Mesendoderm (in vitro differentiated cells): ENCODE measurements around the gene NAPB.

Experiments used
- DNase-seq: peaks from one replicate; pipeline ENCODE4 v3.0.0; 2013
- H2AK5ac ChIP-seq: 2 replicates; pipeline ENCODE4 v1.6.1; 2013; ENCODE audit warnings: low read length, inconsistent platforms
- H2BK120ac ChIP-seq: 2 replicates; pipeline ENCODE4 v1.6.1; 2013; ENCODE audit warnings: low read depth, mild to moderate bottlenecking, low read length, moderate library complexity, mixed read lengths
- H2BK15ac ChIP-seq: replicated peaks from 2 replicates; pipeline ENCODE4 v1.6.1; 2013; ENCODE audit warnings: low read depth, mild to moderate bottlenecking, moderate library complexity
- H2BK5ac ChIP-seq: 2 replicates; pipeline ENCODE4 v1.6.1; 2013; ENCODE audit warnings: low read length, inconsistent platforms
- H3K18ac ChIP-seq: 2 replicates; pipeline ENCODE4 v1.6.1; 2013; ENCODE audit warnings: mild to moderate bottlenecking, low read length, mixed read lengths
- H3K23ac ChIP-seq: one replicate; pipeline ENCODE4 v1.6.1; 2013; ENCODE audit warnings: low read length
- H3K27ac ChIP-seq: 2 replicates; pipeline ENCODE4 v1.5.1; 2013; ENCODE audit warnings: low read depth, mild to moderate bottlenecking, inconsistent platforms, low read length, moderate library complexity
- H3K27me3 ChIP-seq: 2 replicates; pipeline ENCODE4 v1.6.1; 2013; ENCODE audit warnings: low read length, control low read depth, mild to moderate bottlenecking, inconsistent platforms; ENCODE audit not compliant: insufficient read depth, poor library complexity
- H3K36me3 ChIP-seq: 2 replicates; pipeline ENCODE4 v1.6.1; 2013; ENCODE audit warnings: low read length, inconsistent platforms; ENCODE audit not compliant: control insufficient read depth, insufficient read depth
- H3K4ac ChIP-seq: one replicate; pipeline ENCODE4 v1.6.1; 2013; ENCODE audit warnings: low read depth, mild to moderate bottlenecking, low read length, moderate library complexity
- H3K4me1 ChIP-seq: 2 replicates; pipeline ENCODE4 v1.6.1; 2013; ENCODE audit warnings: low read depth, low read length, inconsistent platforms; ENCODE audit not compliant: control insufficient read depth
- H3K4me2 ChIP-seq: 2 replicates; pipeline ENCODE4 v1.6.1; 2013; ENCODE audit warnings: low read length
- H3K4me3 ChIP-seq: 2 replicates; pipeline ENCODE4 v1.5.1; 2013; ENCODE audit warnings: mild to moderate bottlenecking, low read length
- H3K56ac ChIP-seq: one replicate; pipeline ENCODE4 v1.6.1; 2013; ENCODE audit warnings: low read length
- H3K79me1 ChIP-seq: 2 replicates; pipeline ENCODE4 v1.6.1; 2013; ENCODE audit warnings: low read length, inconsistent platforms
- H3K79me2 ChIP-seq: 2 replicates; pipeline ENCODE4 v1.6.1; 2013; ENCODE audit warnings: mild to moderate bottlenecking, low read length; ENCODE audit not compliant: control insufficient read depth, insufficient read depth
- H3K9ac ChIP-seq: 2 replicates; pipeline ENCODE4 v1.6.1; 2013; ENCODE audit warnings: low read length, inconsistent platforms
- H4K5ac ChIP-seq: one replicate; pipeline ENCODE4 v1.6.1; 2013; ENCODE audit warnings: low read length
- H4K8ac ChIP-seq: one replicate; pipeline ENCODE4 v1.6.1; 2013; ENCODE audit warnings: low read depth, mild to moderate bottlenecking, control low read depth, low read length, moderate library complexity
- WGBS: extraction: QIAGEN DNeasy Blood & Tissue Kit; methylation state at CpG from one replicate; pipeline ENCODE4 v1.1.7; 2013; ENCODE audit warnings: low lambda C conversion rate, missing lambda C conversion rate; ENCODE audit not compliant: insufficient coverage; ENCODE audit errors: extremely low coverage; 5-methylcytosine and 5-hydroxymethylcytosine counted together

The NAPB gene

GRCh38 chr20:23444859-23445258 is 23.6 kb upstream of the NAPB start:
- Histone ChIP-seq H2AK5ac (no peak overlapping the region), H3K36me3 (no peaks in the 10 kb centered on the region), H3K4me3 (no peak overlapping the region), H2BK120ac (no peak overlapping the region), H3K18ac (no peak overlapping the region), H3K4me1 (no peaks in the 10 kb centered on the region), H3K4ac (no peak overlapping the region), H2BK5ac (no peak overlapping the region), H4K5ac (no peak overlapping the region), H3K9ac (no peak overlapping the region), H2BK15ac (no peak overlapping the region), H3K56ac (no peak overlapping the region), H3K27ac (no peak overlapping the region), H3K79me2 (no peaks in the 10 kb centered on the region), H3K23ac (no peak overlapping the region), H3K4me2 (no peak overlapping the region), H4K8ac (no peak overlapping the region), H3K27me3 (no peaks in the 10 kb centered on the region), H3K79me1 (no peaks in the 10 kb centered on the region)
- no peak for DNase-seq
- WGBS, result 100% methylated on average over 1 of the region's 4 CpGs

- no peak overlapping the region for H4K8ac ChIP-seq
- no peaks in the 10 kb centered on the region for H3K27me3 ChIP-seq
- WGBS, result no CpG with 5 or more reads among the region's 5 CpGs
- no peak overlapping the region for H3K23ac ChIP-seq
- no peak overlapping the region for H3K18ac ChIP-seq
- no peak overlapping the region for H3K4me2 ChIP-seq
- H2BK15ac ChIP-seq, result no peak overlapping the region
- H3K79me1 ChIP-seq, result no peaks in the 10 kb centered on the region
- no peak overlapping the region for H2BK120ac ChIP-seq
- H2BK5ac ChIP-seq, result no peak overlapping the region
- H3K4me1 ChIP-seq, result no peaks in the 10 kb centered on the region
- no peak overlapping the region for H3K56ac ChIP-seq
- no peak for DNase-seq
- H3K4ac ChIP-seq, result no peak overlapping the region
- H4K5ac ChIP-seq, result no peak overlapping the region
- H3K79me2 ChIP-seq, result no peaks in the 10 kb centered on the region
- no peak overlapping the region for H3K9ac ChIP-seq
- H3K36me3 ChIP-seq, result no peaks in the 10 kb centered on the region
- H3K4me3 ChIP-seq, result no peak overlapping the region
- H3K27ac ChIP-seq, result no peak overlapping the region
- H2AK5ac ChIP-seq, result no peak overlapping the region
These were observed 21.1 kb upstream of the NAPB start for GRCh38 chr20:23442436-23442835.

- Histone ChIP-seq H3K23ac (no peak overlapping the region), H3K9ac (no peak overlapping the region), H3K4ac (no peak overlapping the region), H3K4me1 (no peaks in the 10 kb centered on the region), H3K79me2 (no peaks in the 10 kb centered on the region), H3K18ac (no peak overlapping the region), H3K56ac (no peak overlapping the region), H4K5ac (no peak overlapping the region), H4K8ac (no peak overlapping the region), H2BK5ac (no peak overlapping the region), H2BK15ac (no peak overlapping the region), H2AK5ac (no peak overlapping the region), H3K36me3 (no peaks in the 10 kb centered on the region), H3K79me1 (no peaks in the 10 kb centered on the region), H3K27me3 (no peaks in the 10 kb centered on the region), H3K27ac (no peak overlapping the region), H2BK120ac (no peak overlapping the region), H3K4me3 (no peak overlapping the region), H3K4me2 (no peak overlapping the region)
- DNase-seq, result peak; percentile 94
- WGBS, result no CpG with 5 or more reads among the region's 8 CpGs
These were observed 20.6 kb upstream of the NAPB start for GRCh38 chr20:23441850-23442313.

GRCh38 chr20:23440004-23440403 is 18.7 kb upstream of the NAPB start:
- H3K56ac ChIP-seq, result no peak overlapping the region
- H3K4me3 ChIP-seq, result no peak overlapping the region
- no peak overlapping the region for H3K27ac ChIP-seq
- H3K36me3 ChIP-seq, result no peaks in the 10 kb centered on the region
- H2BK5ac ChIP-seq, result no peak overlapping the region
- H2AK5ac ChIP-seq, result no peak overlapping the region
- no peaks in the 10 kb centered on the region for H3K79me1 ChIP-seq
- H3K23ac ChIP-seq, result no peak overlapping the region
- no peak overlapping the region for H2BK15ac ChIP-seq
- no peak overlapping the region for H3K4ac ChIP-seq
- H4K8ac ChIP-seq, result no peak overlapping the region
- H3K79me2 ChIP-seq, result no peaks in the 10 kb centered on the region
- no peak overlapping the region for H3K18ac ChIP-seq
- no peak for DNase-seq
- H4K5ac ChIP-seq, result no peak overlapping the region
- H3K4me2 ChIP-seq, result no peak overlapping the region
- H3K9ac ChIP-seq, result no peak overlapping the region
- no peaks in the 10 kb centered on the region for H3K27me3 ChIP-seq
- H2BK120ac ChIP-seq, result no peak overlapping the region
- no peaks in the 10 kb centered on the region for H3K4me1 ChIP-seq
- no CpG with 5 or more reads among the region's 2 CpGs for WGBS

GRCh38 chr20:23438661-23439060 is 17.4 kb upstream of the NAPB start:
- no peak overlapping the region for H4K5ac ChIP-seq
- H3K27ac ChIP-seq, result no peak overlapping the region
- DNase-seq, result no peak

GRCh38 chr20:23437126-23437899 is 16.0 kb upstream of the NAPB start:
- Histone ChIP-seq H2AK5ac (no peak overlapping the region), H3K9ac (no peak overlapping the region), H3K79me1 (no peaks in the 10 kb centered on the region), H3K4ac (no peak overlapping the region), H3K56ac (no peak overlapping the region), H2BK120ac (no peak overlapping the region), H3K27me3 (no peaks in the 10 kb centered on the region), H3K4me2 (no peak overlapping the region), H3K27ac (no peak overlapping the region), H3K18ac (no peak overlapping the region), H4K8ac (no peak overlapping the region), H2BK15ac (no peak overlapping the region), H3K4me1 (no peaks in the 10 kb centered on the region), H3K23ac (no peak overlapping the region), H3K79me2 (no peaks in the 10 kb centered on the region), H3K4me3 (no peak overlapping the region), H2BK5ac (no peak overlapping the region), H4K5ac (no peak overlapping the region), H3K36me3 (no peaks in the 10 kb centered on the region)
- no CpG with 5 or more reads among the region's 9 CpGs for WGBS
- DNase-seq, result no peak

More at GRCh38 chr20:23438661-23439060, 17.4 kb upstream of the NAPB start:
- Histone ChIP-seq H3K23ac (no peak overlapping the region), H3K18ac (no peak overlapping the region), H3K36me3 (no peaks in the 10 kb centered on the region), H2BK5ac (no peak overlapping the region), H3K9ac (no peak overlapping the region), H3K27me3 (no peaks in the 10 kb centered on the region), H3K4me2 (no peak overlapping the region), H3K4ac (no peak overlapping the region), H3K56ac (no peak overlapping the region), H3K79me1 (no peaks in the 10 kb centered on the region), H2BK15ac (no peak overlapping the region), H2BK120ac (no peak overlapping the region), H3K4me1 (no peaks in the 10 kb centered on the region), H2AK5ac (no peak overlapping the region), H4K8ac (no peak overlapping the region), H3K4me3 (no peak overlapping the region), H3K79me2 (no peaks in the 10 kb centered on the region)
- WGBS, result no CpG with 5 or more reads among the region's 5 CpGs
